ENCODE measurements around the gene SRGAP1.

The SRGAP1 gene

GRCh38 chr12:63844391-63845341 is at the start of gene SRGAP1:
SRGAP1 (plus strand) TSS chr12:63844700; CDS start chr12:63844817, 117 bp downstream.
- H3K36me3 ChIP-seq (ENCODE audit: control insufficient read depth in 1 of 2, insufficient read depth in 2 of 2, low read length in 2 of 2) = no peaks in the 10 kb centered on the region
- peaks cover 0 to 13% of the 10 kb centered on the region in 2 donors for H3K4me1 ChIP-seq (ENCODE audit: control insufficient read depth in 1 of 2, insufficient read depth in 2 of 2, low read length in 2 of 2)
- H3K27ac ChIP-seq (ENCODE audit: low read length) = peak within 1 kb of the TSS; percentile 92
- H3K27me3 ChIP-seq (ENCODE audit: low read depth, low read length) = no peaks in the 10 kb centered on the region
- H3K4me3 ChIP-seq (ENCODE audit: low read depth in 1 of 2, low read length in 2 of 2) = peak within 1 kb of the TSS; percentile 91 to 97
- no peaks in the 10 kb centered on the region for H3K9me3 ChIP-seq (ENCODE audit: control insufficient read depth in 1 of 2, low read length in 2 of 2)

- Histone ChIP-seq H3K27me3 (ENCODE audit: low read depth, low read length) (no peaks in the 10 kb centered on the region), H3K36me3 (ENCODE audit: control insufficient read depth in 1 of 2, insufficient read depth in 2 of 2, low read length in 2 of 2) (peaks cover under 1 to 7% of the 10 kb centered on the region in 2 donors), H3K27ac (ENCODE audit: low read length) (no peak overlapping the region), H3K9me3 (ENCODE audit: control insufficient read depth in 1 of 2, low read length in 2 of 2) (no peaks in the 10 kb centered on the region), H3K4me3 (ENCODE audit: low read depth in 1 of 2, low read length in 2 of 2) (no peak overlapping the region), H3K4me1 (ENCODE audit: control insufficient read depth in 1 of 2, insufficient read depth in 2 of 2, low read length in 2 of 2) (no peaks in the 10 kb centered on the region)
These were observed 49.3 kb upstream of the SRGAP1 start for GRCh38 chr12:63795032-63795687.

- Histone ChIP-seq H3K4me3 (ENCODE audit: low read depth in 1 of 2, low read length in 2 of 2) (no peak overlapping the region), H3K4me1 (ENCODE audit: control insufficient read depth in 1 of 2, insufficient read depth in 2 of 2, low read length in 2 of 2) (no peaks in the 10 kb centered on the region), H3K27me3 (ENCODE audit: low read depth, low read length) (no peaks in the 10 kb centered on the region), H3K36me3 (ENCODE audit: control insufficient read depth in 1 of 2, insufficient read depth in 2 of 2, low read length in 2 of 2) (no peaks in the 10 kb centered on the region), H3K9me3 (ENCODE audit: control insufficient read depth in 1 of 2, low read length in 2 of 2) (no peaks in the 10 kb centered on the region), H3K27ac (ENCODE audit: low read length) (no peak overlapping the region)
These were observed 48.6 kb upstream of the SRGAP1 start for GRCh38 chr12:63795944-63796343.

GRCh38 chr12:63802012-63802608 is 42.4 kb upstream of the SRGAP1 start:
- H3K27me3 ChIP-seq (ENCODE audit: low read depth, low read length) = no peaks in the 10 kb centered on the region
- no peak overlapping the region for H3K4me3 ChIP-seq (ENCODE audit: low read depth in 1 of 2, low read length in 2 of 2)
- peaks cover 0 to 4% of the 10 kb centered on the region in 2 donors for H3K36me3 ChIP-seq (ENCODE audit: control insufficient read depth in 1 of 2, insufficient read depth in 2 of 2, low read length in 2 of 2)
- H3K4me1 ChIP-seq (ENCODE audit: control insufficient read depth in 1 of 2, insufficient read depth in 2 of 2, low read length in 2 of 2) = no peaks in the 10 kb centered on the region
- no peaks in the 10 kb centered on the region for H3K9me3 ChIP-seq (ENCODE audit: control insufficient read depth in 1 of 2, low read length in 2 of 2)
- H3K27ac ChIP-seq (ENCODE audit: low read length) = no peak overlapping the region

GRCh38 chr12:63804746-63805145 is 39.8 kb upstream of the SRGAP1 start:
- H3K4me3 ChIP-seq (ENCODE audit: low read depth in 1 of 2, low read length in 2 of 2) = no peak overlapping the region
- peaks cover 0 to 9% of the 10 kb centered on the region in 2 donors for H3K36me3 ChIP-seq (ENCODE audit: control insufficient read depth in 1 of 2, insufficient read depth in 2 of 2, low read length in 2 of 2)

GRCh38 chr12:63805704-63806672 is 38.5 kb upstream of the SRGAP1 start:
- Histone ChIP-seq H3K4me1 (ENCODE audit: control insufficient read depth in 1 of 2, insufficient read depth in 2 of 2, low read length in 2 of 2) (no peaks in the 10 kb centered on the region), H3K4me3 (ENCODE audit: low read depth in 1 of 2, low read length in 2 of 2) (no peak overlapping the region), H3K9me3 (ENCODE audit: control insufficient read depth in 1 of 2, low read length in 2 of 2) (no peaks in the 10 kb centered on the region), H3K27ac (ENCODE audit: low read length) (no peak overlapping the region), H3K27me3 (ENCODE audit: low read depth, low read length) (no peaks in the 10 kb centered on the region), H3K36me3 (ENCODE audit: control insufficient read depth in 1 of 2, insufficient read depth in 2 of 2, low read length in 2 of 2) (peaks cover 0 to 9% of the 10 kb centered on the region in 2 donors)

More at GRCh38 chr12:63804746-63805145, 39.8 kb upstream of the SRGAP1 start:
- no peaks in the 10 kb centered on the region for H3K4me1 ChIP-seq (ENCODE audit: control insufficient read depth in 1 of 2, insufficient read depth in 2 of 2, low read length in 2 of 2)
- no peaks in the 10 kb centered on the region for H3K27me3 ChIP-seq (ENCODE audit: low read depth, low read length)
- H3K9me3 ChIP-seq (ENCODE audit: control insufficient read depth in 1 of 2, low read length in 2 of 2) = no peaks in the 10 kb centered on the region
- no peak overlapping the region for H3K27ac ChIP-seq (ENCODE audit: low read length)

GRCh38 chr12:63808631-63809030 is 35.9 kb upstream of the SRGAP1 start:
- Histone ChIP-seq H3K4me3 (ENCODE audit: low read depth in 1 of 2, low read length in 2 of 2) (no peak overlapping the region), H3K36me3 (ENCODE audit: control insufficient read depth in 1 of 2, insufficient read depth in 2 of 2, low read length in 2 of 2) (peaks cover 0 to 9% of the 10 kb centered on the region in 2 donors), H3K4me1 (ENCODE audit: control insufficient read depth in 1 of 2, insufficient read depth in 2 of 2, low read length in 2 of 2) (no peaks in the 10 kb centered on the region), H3K9me3 (ENCODE audit: control insufficient read depth in 1 of 2, low read length in 2 of 2) (no peaks in the 10 kb centered on the region), H3K27me3 (ENCODE audit: low read depth, low read length) (no peaks in the 10 kb centered on the region), H3K27ac (ENCODE audit: low read length) (no peak overlapping the region)

- Histone ChIP-seq H3K27ac (ENCODE audit: low read length) (no peak overlapping the region), H3K4me1 (ENCODE audit: control insufficient read depth in 1 of 2, insufficient read depth in 2 of 2, low read length in 2 of 2) (no peaks in the 10 kb centered on the region), H3K27me3 (ENCODE audit: low read depth, low read length) (no peaks in the 10 kb centered on the region), H3K9me3 (ENCODE audit: control insufficient read depth in 1 of 2, low read length in 2 of 2) (no peaks in the 10 kb centered on the region), H3K36me3 (ENCODE audit: control insufficient read depth in 1 of 2, insufficient read depth in 2 of 2, low read length in 2 of 2) (peaks cover 0 to 9% of the 10 kb centered on the region in 2 donors), H3K4me3 (ENCODE audit: low read depth in 1 of 2, low read length in 2 of 2) (no peak overlapping the region)
These were observed 34.9 kb upstream of the SRGAP1 start for GRCh38 chr12:63809566-63809965.

- Histone ChIP-seq H3K27ac (ENCODE audit: low read length) (no peak overlapping the region), H3K9me3 (ENCODE audit: control insufficient read depth in 1 of 2, low read length in 2 of 2) (no peaks in the 10 kb centered on the region), H3K27me3 (ENCODE audit: low read depth, low read length) (no peaks in the 10 kb centered on the region), H3K4me1 (ENCODE audit: control insufficient read depth in 1 of 2, insufficient read depth in 2 of 2, low read length in 2 of 2) (no peaks in the 10 kb centered on the region), H3K4me3 (ENCODE audit: low read depth in 1 of 2, low read length in 2 of 2) (no peak overlapping the region), H3K36me3 (ENCODE audit: control insufficient read depth in 1 of 2, insufficient read depth in 2 of 2, low read length in 2 of 2) (peaks cover 0 to 7% of the 10 kb centered on the region in 2 donors)
These were observed 33.2 kb upstream of the SRGAP1 start for GRCh38 chr12:63811334-63811733.

GRCh38 chr12:63811755-63812154 is 32.7 kb upstream of the SRGAP1 start:
- Histone ChIP-seq H3K27me3 (ENCODE audit: low read depth, low read length) (no peaks in the 10 kb centered on the region), H3K36me3 (ENCODE audit: control insufficient read depth in 1 of 2, insufficient read depth in 2 of 2, low read length in 2 of 2) (peaks cover 0 to 4% of the 10 kb centered on the region in 2 donors), H3K4me3 (ENCODE audit: low read depth in 1 of 2, low read length in 2 of 2) (no peak overlapping the region), H3K27ac (ENCODE audit: low read length) (no peak overlapping the region), H3K9me3 (ENCODE audit: control insufficient read depth in 1 of 2, low read length in 2 of 2) (no peaks in the 10 kb centered on the region), H3K4me1 (ENCODE audit: control insufficient read depth in 1 of 2, insufficient read depth in 2 of 2, low read length in 2 of 2) (no peaks in the 10 kb centered on the region)
